ENCODE results near the gene SMIM35. TPM values are rescaled to one million over a fixed set of nuclear protein-coding genes. Genes with fewer than 3 reads are reported as not detected.

SMIM35 gene
- total RNA-seq, 1 experiment from 2014 or later, result not detected

DNA sequence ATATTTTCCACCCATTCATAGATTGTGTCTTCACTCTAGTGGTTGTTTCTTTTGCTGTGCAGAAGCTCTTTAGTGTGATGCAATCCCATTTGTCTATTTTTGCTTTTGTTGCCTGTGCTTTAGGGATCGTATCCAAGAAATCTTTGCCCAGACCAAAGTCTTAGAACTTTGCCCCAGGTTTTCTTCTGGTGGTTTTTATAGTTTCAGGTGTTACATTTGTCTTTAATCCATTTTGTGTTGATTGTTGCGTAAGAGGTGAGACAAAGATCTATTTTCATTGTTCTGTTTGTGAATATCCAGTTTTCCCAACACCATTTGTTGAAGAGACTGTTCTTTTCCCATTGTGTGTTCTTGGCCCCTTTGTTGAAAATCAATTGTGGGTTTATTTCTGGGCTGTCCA, 94.1 kb downstream of the SMIM35 start:
- CTCF ChIA-PET, result no interaction called here
- Histone ChIP-seq H3K79me2 (ENCODE audit: low read length) (no peaks in the 10 kb centered on the region), H3K9me2 (replicated peaks; ENCODE audit: low read length) (no peaks in the 10 kb centered on the region), H3K27me3 (ENCODE audit: low read length) (peaks cover 81% of the 10 kb centered on the region), H2AFZ (ENCODE audit: low read length) (no peak overlapping the region), H4K20me1 (ENCODE audit: low read length) (no peaks in the 10 kb centered on the region), H3K27ac (ENCODE audit: low read length) (no peak overlapping the region), H3F3A (ENCODE audit: low read length, unreplicated experiment) (no peaks in the 10 kb centered on the region), H3K9me3 (ENCODE audit: low read length) (no peaks in the 10 kb centered on the region), H3K4me3 (ENCODE audit: low read length) (no peak overlapping the region), H3K4me1 (ENCODE audit: insufficient read depth, low read length) (no peaks in the 10 kb centered on the region), H3K4me2 (ENCODE audit: low read length) (no peak overlapping the region), H3K9ac (ENCODE audit: low read length) (no peak overlapping the region), H3K36me3 (ENCODE audit: low read depth, low read length) (no peaks in the 10 kb centered on the region)
- intact Hi-C loops (cut with micrococcal nuclease), result no loop called here
- no peak for ATAC-seq
- no TSS peak for BruUV-seq (replicated peaks)
- TF ChIP-seq CTCF (conservative IDR thresholded peaks at IDR 0.05; ENCODE audit: low read depth, low read length), result no peak
- POLR2A ChIA-PET (ENCODE audit: unreplicated experiment), result no interaction called here
- no peak for DNase-seq

- Histone ChIP-seq H3K27ac (ENCODE audit: low read length) (no peak overlapping the region), H3K27me3 (ENCODE audit: low read length) (peaks cover 85% of the 10 kb centered on the region), H3K9me2 (replicated peaks; ENCODE audit: low read length) (no peaks in the 10 kb centered on the region), H4K20me1 (ENCODE audit: low read length) (no peaks in the 10 kb centered on the region), H3K4me3 (ENCODE audit: low read length) (no peak overlapping the region), H3K79me2 (ENCODE audit: low read length) (no peaks in the 10 kb centered on the region), H3K9ac (ENCODE audit: low read length) (no peak overlapping the region), H3K4me1 (ENCODE audit: insufficient read depth, low read length) (no peaks in the 10 kb centered on the region), H2AFZ (ENCODE audit: low read length) (no peak overlapping the region), H3K4me2 (ENCODE audit: low read length) (no peak overlapping the region), H3K9me3 (ENCODE audit: low read length) (no peaks in the 10 kb centered on the region), H3F3A (ENCODE audit: low read length, unreplicated experiment) (no peaks in the 10 kb centered on the region), H3K36me3 (ENCODE audit: low read depth, low read length) (no peaks in the 10 kb centered on the region)
- DNase-seq (no peak), ATAC-seq (no peak)
- TF ChIP-seq CTCF (conservative IDR thresholded peaks at IDR 0.05; ENCODE audit: low read depth, low read length), result no peak
- TF ChIP-seq EZH2 (IDR thresholded peaks at IDR 0.05; ENCODE audit: low read length, unreplicated experiment), result no peak
- no peak for TF ChIP-seq EZH2phosphoT487 (IDR thresholded peaks at IDR 0.05; ENCODE audit: borderline replicate concordance, low read length)
- CTCF ChIA-PET, result no interaction called here
- POLR2A ChIA-PET (ENCODE audit: unreplicated experiment), result no interaction called here
- BruUV-seq (replicated peaks), result no TSS peak
- intact Hi-C loops (cut with micrococcal nuclease), result no loop called here
Observed at GRCh38 chr11:117992136-117992535, 94.6 kb downstream of the SMIM35 start.

GRCh38 chr11:117989351-117990102, 97.2 kb downstream of the SMIM35 start:
- peaks cover 93% of the 10 kb centered on the region for H3K27me3 ChIP-seq (ENCODE audit: low read length)
- H4K20me1 ChIP-seq (ENCODE audit: low read length), result no peaks in the 10 kb centered on the region
- intact Hi-C loops (cut with micrococcal nuclease), result no loop called here
- no peak overlapping the region for H3K27ac ChIP-seq (ENCODE audit: low read length)
- no peak overlapping the region for H3K4me2 ChIP-seq (ENCODE audit: low read length)
- H2AFZ ChIP-seq (ENCODE audit: low read length), result no peak overlapping the region
- no TSS peak for BruUV-seq (replicated peaks)
- H3K79me2 ChIP-seq (ENCODE audit: low read length), result no peaks in the 10 kb centered on the region
- no peaks in the 10 kb centered on the region for H3K9me2 ChIP-seq (replicated peaks; ENCODE audit: low read length)
- POLR2A ChIA-PET (ENCODE audit: unreplicated experiment), result no interaction called here
- no peaks in the 10 kb centered on the region for H3K9me3 ChIP-seq (ENCODE audit: low read length)
- no peaks in the 10 kb centered on the region for H3K4me1 ChIP-seq (ENCODE audit: insufficient read depth, low read length)
- H3K36me3 ChIP-seq (ENCODE audit: low read depth, low read length), result no peaks in the 10 kb centered on the region
- TF ChIP-seq EZH2phosphoT487 (IDR thresholded peaks at IDR 0.05; ENCODE audit: borderline replicate concordance, low read length) (no peak), CTCF (conservative IDR thresholded peaks at IDR 0.05; ENCODE audit: low read depth, low read length) (no peak), EZH2 (IDR thresholded peaks at IDR 0.05; ENCODE audit: low read length, unreplicated experiment) (no peak)
- H3K9ac ChIP-seq (ENCODE audit: low read length), result no peak overlapping the region
- CTCF ChIA-PET, result no interaction called here
- no peak for ATAC-seq
- DNase-seq, result no peak
- no peak overlapping the region for H3K4me3 ChIP-seq (ENCODE audit: low read length)
- no peaks in the 10 kb centered on the region for H3F3A ChIP-seq (ENCODE audit: low read length, unreplicated experiment)

All from PC-3 (cell line).